Erythroblast (primary cell): ENCODE results near the gene AGAP1.
"Not testable (repeated sequence)": the region's sequence is repeated elsewhere in the genome, so short reads cannot be mapped to it uniquely, and the experiment has no call there.

Experiments used
- DNase-seq, 2 experiments: peaks; one replicate each; lab custom pipeline; 2025; lab: John Stamatoyannopoulos, UW
- GATA1 ChIP-seq: IDR thresholded peaks from 2 replicates; pipeline ENCODE4 v1.6.1; 2011; ENCODE audit warnings: low read depth, mild to moderate bottlenecking, control low read depth, low read length, moderate library complexity
- POLR2A ChIP-seq: IDR thresholded peaks from 2 replicates; pipeline ENCODE4 v1.6.1; 2011; ENCODE audit warnings: mild to moderate bottlenecking, low read length

The AGAP1 gene

DNA sequence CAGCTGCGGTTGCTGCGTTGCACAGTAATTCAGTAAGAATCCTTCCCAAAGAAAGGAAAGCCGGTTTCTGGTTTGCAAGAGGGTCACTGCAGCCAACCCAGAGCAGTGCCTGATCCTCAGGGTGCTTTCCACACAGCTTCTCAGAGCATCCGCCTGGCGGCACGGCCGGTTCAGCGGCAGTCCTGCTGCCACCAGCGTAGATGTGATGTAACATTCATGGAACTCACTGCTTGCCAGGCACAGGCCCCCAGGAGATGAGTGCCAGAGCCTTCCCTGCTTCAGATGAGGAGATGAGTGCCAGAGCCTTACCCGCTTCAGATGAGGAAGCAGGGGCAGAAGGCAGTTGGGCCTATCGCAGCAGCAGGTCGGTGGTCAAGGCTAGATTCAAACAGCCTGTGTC lies 444.1 kb downstream of the AGAP1 start:
- TF ChIP-seq POLR2A, result no peak
- TF ChIP-seq GATA1, result no peak
- DNase-seq, result no peak

DNA sequence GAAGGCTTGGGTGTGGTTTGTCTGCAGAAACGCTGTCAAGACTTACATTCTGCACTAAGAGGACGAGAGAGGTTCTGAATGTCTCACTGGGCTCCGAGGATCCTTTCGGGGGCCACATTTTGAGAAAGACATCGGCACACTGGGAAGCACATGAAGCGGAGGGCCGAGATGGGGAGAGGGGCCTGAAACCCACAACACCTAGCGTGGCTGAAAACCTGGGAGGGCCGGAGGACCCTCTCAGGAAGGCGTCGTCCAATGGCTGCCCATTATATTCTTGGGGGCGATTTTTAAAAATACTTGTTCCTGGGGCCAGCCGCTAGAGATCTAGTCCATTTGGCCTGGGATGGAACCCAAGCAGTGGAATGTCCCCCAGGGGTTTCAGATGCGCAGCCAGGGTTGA lies 444.8 kb downstream of the AGAP1 start:
- no peak for TF ChIP-seq GATA1
- no peak for TF ChIP-seq POLR2A
- no peak for DNase-seq

DNA sequence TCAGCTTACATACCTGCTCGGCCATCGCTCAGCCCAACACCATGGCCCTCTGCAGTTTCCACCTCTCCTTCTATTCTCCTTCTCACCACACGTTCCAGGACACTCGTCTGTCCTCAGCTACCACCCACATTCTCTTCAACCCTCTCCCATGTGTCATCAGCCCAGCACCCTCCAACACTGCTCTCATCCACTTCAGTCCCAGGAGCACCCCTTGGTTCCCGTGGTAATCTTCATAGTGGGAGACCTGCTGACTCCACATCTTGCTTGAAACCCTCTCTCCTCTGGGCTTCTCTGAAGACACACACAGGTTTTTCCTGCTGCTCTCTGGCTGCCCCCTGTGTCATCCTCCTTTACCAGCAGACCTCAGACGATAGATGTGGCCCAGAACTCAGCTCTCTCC lies 445.6 kb downstream of the AGAP1 start:
- TF ChIP-seq POLR2A (no peak), GATA1 (no peak)
- no peak for DNase-seq

DNA sequence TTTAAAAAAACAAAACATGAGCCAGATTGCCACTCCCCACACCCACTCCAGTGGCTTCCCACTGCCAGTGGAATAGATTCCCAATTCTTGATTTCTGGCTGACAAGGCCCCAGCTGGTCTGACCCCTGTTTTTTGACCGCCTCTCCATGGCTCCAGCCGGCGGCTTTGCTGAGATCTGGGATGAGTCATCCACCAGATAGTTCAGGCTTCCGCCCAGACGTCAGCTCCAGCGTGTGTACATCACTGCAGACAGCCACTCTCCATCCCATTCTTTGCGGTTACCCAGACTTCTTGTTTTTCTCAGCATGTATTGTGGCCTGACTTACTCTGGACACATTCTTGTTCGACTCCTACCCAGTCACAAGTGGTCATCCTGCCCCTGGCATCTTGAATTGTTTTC lies 446.5 kb downstream of the AGAP1 start:
- DNase-seq, result no peak
- TF ChIP-seq GATA1 (no peak), POLR2A (no peak)

DNA sequence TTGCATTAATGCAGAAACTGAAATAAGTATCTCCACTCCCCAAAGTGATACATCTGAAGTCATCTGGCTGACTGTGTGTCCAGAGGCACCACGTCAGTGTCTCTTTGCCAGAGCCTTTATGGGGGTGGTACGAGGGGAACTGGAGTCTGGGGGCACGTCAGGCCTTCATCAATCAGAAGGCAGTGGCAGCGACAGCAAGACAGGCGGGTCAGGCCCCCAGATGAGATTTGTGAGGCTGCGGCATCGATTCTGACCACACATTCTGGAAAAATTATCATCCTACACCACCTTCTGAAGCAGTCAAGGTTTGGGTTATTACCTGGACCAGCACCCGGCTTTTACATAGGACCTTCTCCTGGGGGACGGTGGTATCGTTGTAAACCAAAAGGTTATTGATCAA lies 450.7 kb downstream of the AGAP1 start:
- TF ChIP-seq GATA1 (no peak), POLR2A (no peak)
- no peak for DNase-seq

DNA sequence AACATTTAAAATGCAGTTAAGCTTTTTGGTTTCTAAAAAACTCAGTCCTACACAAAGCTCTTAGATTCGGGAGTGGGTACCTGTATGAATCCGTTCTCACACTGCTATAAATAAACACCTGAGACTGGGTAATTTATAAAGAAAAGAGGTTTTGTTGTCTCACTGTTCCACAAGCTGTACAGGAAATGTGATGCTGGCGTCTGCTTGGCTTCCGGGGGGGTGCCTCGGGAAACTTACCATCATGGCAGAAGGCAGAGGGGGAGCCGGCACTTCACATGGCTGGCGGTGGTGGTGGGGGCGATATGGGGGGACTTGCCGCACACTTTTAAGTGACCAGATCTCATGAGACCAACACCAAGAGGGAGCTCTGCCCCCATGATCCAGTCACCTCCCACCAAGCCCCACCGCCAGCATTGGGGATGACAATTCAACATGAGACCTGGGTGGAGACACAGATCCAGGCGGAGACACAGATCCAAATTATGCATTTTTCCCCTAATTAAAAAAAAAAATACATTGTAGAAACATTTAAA lies 451.8 kb downstream of the AGAP1 start:
- TF ChIP-seq GATA1 (no peak), POLR2A (no peak)
- DNase-seq, result no peak

DNA sequence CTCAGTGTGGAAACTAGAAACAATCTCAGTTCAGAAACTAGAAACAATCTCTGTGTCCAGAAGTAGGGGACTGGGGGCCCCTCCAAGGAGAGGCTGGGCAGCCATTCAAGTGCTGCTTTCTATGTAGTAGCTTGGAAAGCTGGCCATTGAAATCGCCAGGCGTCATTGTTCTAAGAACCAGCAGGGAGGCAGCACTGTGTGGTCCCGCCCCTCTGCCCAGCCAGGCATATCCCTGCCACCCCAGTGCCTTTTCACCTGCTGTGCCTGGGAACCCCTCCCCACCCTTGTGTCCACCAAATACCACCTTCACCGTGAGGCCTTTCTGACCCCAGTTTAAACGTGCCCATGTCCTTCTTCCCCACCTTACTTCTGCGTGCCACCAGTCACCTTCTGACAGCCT lies 452.7 kb downstream of the AGAP1 start:
- no peak for DNase-seq
- TF ChIP-seq GATA1, result no peak
- no peak for TF ChIP-seq POLR2A

DNA sequence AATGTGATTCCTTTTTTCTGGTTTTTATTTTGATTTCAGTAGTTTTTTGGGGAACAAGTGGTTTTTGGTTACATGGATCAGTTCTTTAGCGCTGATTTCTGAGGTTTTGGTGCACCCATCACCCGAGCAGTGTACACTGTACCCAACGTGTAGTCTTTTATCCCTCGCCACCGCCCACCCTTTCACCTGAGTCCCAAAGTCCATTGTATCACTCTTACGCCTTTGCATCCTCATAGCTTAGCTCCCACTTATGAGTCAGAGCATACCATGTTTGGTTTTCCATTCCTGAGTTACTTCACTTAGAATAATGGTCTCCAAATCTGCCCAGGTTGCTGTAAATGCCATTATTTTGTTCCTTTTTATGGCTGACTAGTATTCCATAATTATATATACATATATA lies 453.2 kb downstream of the AGAP1 start:
- not testable (repeated sequence) for DNase-seq

DNA sequence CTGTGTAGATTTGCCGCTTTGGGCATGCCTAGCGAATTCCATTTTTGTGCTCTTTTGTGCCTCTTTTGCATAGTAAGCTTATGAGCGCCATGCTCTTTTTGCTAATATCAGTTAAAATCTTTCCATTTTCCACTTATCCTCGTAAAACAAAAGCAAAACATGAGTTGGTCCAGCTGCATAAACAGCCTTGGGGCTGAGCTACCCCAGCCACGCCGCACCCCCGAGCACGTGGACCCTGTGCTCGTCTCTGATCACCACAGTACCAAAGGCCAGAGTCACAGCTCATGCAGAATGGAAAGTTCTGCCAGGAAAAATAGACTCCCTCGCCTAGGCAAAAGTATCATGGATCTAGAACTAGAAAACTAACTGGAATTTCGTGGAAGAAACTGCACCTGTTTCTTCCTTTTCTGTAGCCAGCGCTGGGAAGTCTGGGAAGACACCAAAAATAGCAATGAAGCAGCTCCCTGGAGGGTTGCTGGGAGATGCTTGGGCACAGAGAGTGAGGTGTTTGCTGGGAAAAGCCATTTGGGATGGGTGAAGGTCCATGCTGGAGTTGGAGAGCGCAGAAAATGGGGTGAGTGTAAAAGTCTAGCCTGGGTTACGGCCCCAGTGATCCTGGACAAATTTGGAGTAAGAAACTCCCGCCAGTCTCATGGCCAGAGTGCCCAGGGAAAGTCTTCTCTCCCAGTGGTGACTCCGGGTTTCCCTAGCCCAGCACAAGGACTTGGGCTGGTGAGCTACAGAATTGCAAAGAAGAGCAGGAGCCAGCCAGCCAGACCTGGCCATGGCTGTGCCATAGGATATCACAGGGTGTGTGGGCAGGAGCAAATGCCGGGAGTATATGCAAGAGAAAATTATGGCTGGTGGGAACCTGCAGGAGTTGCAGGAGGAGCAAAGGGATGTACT lies 456.0 kb downstream of the AGAP1 start:
- TF ChIP-seq POLR2A (no peak), GATA1 (no peak)
- no peak for DNase-seq

DNA sequence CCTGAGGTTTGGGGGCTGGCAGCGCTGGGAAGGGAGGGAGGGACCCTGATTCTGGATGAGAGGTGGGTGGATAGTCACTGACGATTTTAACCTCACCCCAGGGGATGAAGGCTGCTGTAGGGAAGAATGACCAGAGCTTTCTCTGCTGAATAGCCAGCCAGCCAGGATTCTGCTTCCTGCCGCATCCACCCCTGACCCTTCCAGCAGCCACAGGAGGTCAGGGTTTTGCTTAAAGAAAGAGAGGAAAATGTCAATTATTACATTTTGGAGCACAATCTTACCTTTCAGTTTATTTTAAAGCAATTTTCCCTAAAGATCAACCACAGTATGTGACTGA lies 456.6 kb downstream of the AGAP1 start:
- no peak for TF ChIP-seq GATA1
- no peak for TF ChIP-seq POLR2A
- DNase-seq, result no peak

DNA sequence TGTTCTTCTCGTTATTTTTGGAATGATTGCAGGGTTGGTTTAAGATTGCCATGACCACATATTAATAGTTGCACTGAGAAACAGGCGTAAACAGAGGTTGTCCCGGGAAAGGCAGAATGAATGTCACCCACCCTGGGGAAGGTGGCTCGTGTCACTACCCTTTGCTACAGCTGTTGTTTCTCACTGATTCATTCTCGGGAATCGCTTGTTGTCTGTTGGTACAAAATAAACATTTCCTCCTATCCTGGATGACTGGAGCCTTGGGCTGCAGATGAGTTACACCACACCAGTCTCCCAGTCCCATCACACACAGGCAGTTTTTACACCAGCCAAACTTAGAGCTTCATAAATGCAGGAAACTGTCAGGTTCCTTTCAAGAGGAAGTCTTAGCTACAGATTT lies 457.6 kb downstream of the AGAP1 start:
- no peak for TF ChIP-seq POLR2A
- DNase-seq, result no peak

DNA sequence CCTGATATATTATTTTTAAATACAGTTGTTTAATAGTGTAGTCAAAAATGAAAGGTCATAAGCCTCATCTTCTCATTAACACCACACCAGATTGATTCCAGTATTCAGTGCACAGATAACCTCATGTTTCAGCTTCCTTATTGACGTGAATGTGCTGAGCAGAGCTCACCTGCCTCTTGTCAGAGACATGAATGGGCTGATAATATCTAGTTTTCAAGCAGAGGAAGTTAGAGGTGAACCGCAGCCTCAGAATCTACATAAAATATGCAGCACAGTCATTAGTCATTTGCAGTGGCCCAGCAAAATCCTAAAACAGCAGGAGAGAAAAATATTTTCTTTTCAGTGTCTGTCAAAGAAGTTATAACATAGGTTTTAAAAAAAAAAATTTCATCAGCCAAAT lies 458.1 kb downstream of the AGAP1 start:
- TF ChIP-seq GATA1, result no peak
- TF ChIP-seq POLR2A, result no peak

DNA sequence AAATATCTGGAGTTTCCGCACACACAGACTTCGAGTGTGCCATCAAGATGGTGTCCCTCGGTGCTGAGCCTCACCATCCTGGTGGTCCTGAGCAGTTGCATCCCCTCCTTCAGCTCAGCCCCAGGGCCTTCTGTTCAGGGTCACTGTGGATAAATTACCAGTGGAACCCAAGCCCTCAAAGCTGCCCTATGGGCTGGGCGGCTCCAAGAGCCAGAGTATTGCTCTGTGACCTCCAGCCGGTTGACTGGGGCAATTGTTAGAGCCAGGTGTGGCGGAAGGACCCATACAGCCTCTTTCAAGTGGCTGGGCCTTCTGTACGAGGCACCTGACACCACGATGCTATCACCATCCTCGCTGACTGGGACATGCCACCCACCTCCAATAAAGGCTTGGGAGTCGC lies 458.9 kb downstream of the AGAP1 start:
- DNase-seq, result no peak
- no peak for TF ChIP-seq GATA1
- TF ChIP-seq POLR2A, result no peak

More for the DNA sequence above, 458.1 kb downstream of the AGAP1 start:
- no peak for DNase-seq

DNA sequence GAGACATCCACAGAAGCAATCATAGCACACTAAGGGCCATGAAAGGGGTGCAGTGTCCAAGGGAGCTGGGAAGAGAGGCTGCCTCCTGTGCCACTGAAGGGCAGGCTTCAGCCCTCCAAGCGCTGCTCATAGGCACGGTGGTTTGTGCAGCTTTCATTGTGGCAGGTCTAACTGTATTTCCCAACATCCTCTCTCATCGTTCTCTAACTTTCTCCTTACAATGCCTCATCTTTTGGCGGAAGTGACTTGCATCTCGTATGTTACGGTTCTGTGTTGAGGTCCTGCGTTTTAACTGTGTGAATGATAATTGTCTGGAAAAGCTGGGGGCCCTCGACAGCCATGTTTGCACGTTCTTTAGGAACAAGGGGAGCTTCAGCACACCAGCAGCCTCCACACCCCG lies 460.4 kb downstream of the AGAP1 start:
- TF ChIP-seq GATA1, result no peak
- no peak for TF ChIP-seq POLR2A
- DNase-seq, result no peak
